Measurements from ENCODE around the gene SYNJ2. TPM values are rescaled to one million over a fixed set of nuclear protein-coding genes. Genes with fewer than 3 reads are reported as not detected.

SYNJ2 gene
- total and polyA plus RNA-seq, 3 donors from 2014 or later, result 5.8 to 17.7 (median 7.6) TPM

DNA sequence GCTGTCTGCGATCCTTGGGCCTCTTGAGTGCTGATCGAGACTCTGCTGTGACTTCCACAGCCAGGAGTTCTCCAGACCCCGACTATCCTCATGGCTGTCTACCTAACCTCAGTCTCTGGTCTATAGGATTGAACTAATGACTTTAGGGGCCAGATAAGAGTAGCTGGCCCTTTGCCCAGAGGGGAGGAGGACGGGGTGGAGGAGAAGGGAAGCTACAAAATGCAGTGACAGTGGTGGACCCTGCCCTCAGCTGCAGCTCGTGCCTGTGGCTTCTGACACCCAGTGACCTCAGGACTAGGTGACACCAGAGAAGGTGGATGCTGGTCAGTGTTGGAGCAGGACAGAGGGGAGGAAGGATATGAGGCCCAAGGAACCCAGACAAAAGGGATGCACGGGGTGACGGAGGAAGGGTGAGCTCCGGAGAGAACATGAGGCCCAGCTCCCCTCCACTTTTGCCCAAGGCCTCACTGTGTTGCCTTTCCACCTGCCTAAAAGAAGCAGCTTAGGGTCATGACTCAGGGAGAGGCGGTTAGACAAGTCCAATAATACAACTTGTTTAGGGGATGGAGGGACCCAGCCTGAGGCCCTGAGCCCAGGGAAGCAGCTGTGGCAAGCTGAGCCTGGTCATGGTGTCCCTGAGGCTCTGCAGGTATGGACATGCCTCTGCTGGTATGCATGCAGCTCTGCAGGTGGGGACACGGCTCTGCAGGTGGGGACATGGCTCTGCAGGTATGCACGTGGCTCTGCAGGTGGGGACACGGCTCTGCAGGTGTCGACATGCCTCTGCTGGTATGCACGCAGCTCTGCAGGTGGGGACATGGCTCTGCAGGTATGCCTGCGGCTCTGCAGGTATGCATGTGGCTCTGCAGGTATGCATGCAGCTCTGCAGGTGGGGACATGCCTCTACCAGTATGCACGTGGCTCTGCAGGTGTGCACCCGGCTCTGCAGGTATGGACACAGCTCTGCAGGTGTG, 67.7 kb downstream of the SYNJ2 start:
- no peaks in the 10 kb centered on the region for H3K27me3 ChIP-seq
- TF ChIP-seq POLR2A (IDR thresholded peaks at IDR 0.05), result no peak
- TF ChIP-seq, protein P1, sequence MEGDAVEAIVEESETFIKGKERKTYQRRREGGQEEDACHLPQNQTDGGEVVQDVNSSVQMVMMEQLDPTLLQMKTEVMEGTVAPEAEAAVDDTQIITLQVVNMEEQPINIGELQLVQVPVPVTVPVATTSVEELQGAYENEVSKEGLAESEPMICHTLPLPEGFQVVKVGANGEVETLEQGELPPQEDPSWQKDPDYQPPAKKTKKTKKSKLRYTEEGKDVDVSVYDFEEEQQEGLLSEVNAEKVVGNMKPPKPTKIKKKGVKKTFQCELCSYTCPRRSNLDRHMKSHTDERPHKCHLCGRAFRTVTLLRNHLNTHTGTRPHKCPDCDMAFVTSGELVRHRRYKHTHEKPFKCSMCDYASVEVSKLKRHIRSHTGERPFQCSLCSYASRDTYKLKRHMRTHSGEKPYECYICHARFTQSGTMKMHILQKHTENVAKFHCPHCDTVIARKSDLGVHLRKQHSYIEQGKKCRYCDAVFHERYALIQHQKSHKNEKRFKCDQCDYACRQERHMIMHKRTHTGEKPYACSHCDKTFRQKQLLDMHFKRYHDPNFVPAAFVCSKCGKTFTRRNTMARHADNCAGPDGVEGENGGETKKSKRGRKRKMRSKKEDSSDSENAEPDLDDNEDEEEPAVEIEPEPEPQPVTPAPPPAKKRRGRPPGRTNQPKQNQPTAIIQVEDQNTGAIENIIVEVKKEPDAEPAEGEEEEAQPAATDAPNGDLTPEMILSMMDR (IDR thresholded peaks at IDR 0.05), result no peak
- WGBS, 2 donors, result 88 to 92% methylated on average over 16 to 17 of the region's 17 CpGs
- no peaks in the 10 kb centered on the region for H3K4me1 ChIP-seq
- no peaks in the 10 kb centered on the region for H3K9me3 ChIP-seq
- no peak for DNase-seq
- no peak overlapping the region for H3K4me3 ChIP-seq
- H3K27ac ChIP-seq, result no peak overlapping the region
- no peaks in the 10 kb centered on the region for H3K36me3 ChIP-seq (ENCODE audit: low read depth, missing control alignments)
- intact Hi-C loops (cut with DNase I; ENCODE audit: low total_unique reads), result no loop called here

DNA sequence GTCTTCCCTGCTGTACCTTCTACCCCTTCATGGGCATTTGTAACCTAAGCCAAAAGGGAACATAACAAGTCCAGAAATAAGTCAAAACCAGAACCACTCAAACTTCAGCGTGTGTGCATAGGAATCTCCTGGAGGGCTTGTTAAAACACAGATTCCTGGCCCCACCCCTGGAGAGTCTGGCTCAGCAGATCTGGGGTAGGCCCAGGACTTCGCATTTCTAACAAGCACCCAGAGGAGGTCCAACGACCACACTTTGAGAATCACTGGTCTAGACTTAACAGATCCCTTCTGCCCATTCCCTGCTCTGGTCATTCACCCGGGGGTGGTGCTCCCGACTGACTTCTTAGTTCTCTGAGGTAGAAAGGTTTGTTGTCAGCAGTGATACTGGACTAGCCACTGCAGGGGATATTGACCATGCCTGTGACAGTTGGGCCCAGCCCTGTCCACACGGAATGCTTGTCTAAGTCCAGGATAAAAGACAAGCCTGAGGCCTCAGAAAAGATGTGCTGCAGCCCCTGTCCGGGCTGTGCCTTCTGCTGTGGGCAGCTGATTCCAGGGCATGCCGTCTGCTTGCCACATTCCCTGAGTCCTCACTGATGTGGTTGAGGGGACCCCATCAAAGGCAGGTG, 68.6 kb downstream of the SYNJ2 start:
- no peak overlapping the region for H3K27ac ChIP-seq
- no peaks in the 10 kb centered on the region for H3K36me3 ChIP-seq (ENCODE audit: low read depth, missing control alignments)
- no peaks in the 10 kb centered on the region for H3K27me3 ChIP-seq
- TF ChIP-seq, protein P1 (IDR thresholded peaks at IDR 0.05), result no peak
- TF ChIP-seq POLR2A (IDR thresholded peaks at IDR 0.05), result no peak
- intact Hi-C loops (cut with DNase I; ENCODE audit: low total_unique reads), result no loop called here
- WGBS, 2 donors, result 90 to 91% methylated on average over 8 of the region's 8 CpGs
- no peak for DNase-seq
- no peaks in the 10 kb centered on the region for H3K4me1 ChIP-seq
- no peak overlapping the region for H3K4me3 ChIP-seq
- H3K9me3 ChIP-seq, result no peaks in the 10 kb centered on the region

DNA sequence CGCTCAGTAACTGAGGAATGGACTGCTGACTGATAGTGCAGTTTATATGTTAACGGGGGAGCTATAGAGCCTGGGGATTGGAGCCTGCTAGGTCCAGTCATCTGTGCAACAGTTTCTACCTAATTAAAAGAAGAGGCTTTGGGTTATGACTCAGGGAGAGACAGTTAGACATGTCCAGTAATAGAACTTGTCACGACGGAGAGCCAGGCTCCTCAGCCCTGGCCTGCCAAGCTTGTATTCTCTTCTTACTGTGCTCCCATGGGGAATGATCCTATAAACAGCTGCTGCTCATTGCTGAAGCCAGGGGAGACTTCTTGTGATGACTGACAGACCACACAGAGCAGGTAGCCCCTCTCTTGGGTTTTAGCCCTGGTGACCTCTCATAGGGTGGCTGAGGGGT, 69.3 kb downstream of the SYNJ2 start:
- no peak for DNase-seq
- H3K27me3 ChIP-seq, result no peaks in the 10 kb centered on the region
- no peak overlapping the region for H3K4me3 ChIP-seq
- H3K9me3 ChIP-seq, result no peaks in the 10 kb centered on the region
- 88 to 91% methylated on average over 4 of the region's 4 CpGs for WGBS, 2 donors
- intact Hi-C loops (cut with DNase I; ENCODE audit: low total_unique reads), result no loop called here
- TF ChIP-seq, protein P1 (IDR thresholded peaks at IDR 0.05), result no peak
- no peak for TF ChIP-seq POLR2A (IDR thresholded peaks at IDR 0.05)
- H3K36me3 ChIP-seq (ENCODE audit: low read depth, missing control alignments), result no peaks in the 10 kb centered on the region
- no peak overlapping the region for H3K27ac ChIP-seq
- no peaks in the 10 kb centered on the region for H3K4me1 ChIP-seq

DNA sequence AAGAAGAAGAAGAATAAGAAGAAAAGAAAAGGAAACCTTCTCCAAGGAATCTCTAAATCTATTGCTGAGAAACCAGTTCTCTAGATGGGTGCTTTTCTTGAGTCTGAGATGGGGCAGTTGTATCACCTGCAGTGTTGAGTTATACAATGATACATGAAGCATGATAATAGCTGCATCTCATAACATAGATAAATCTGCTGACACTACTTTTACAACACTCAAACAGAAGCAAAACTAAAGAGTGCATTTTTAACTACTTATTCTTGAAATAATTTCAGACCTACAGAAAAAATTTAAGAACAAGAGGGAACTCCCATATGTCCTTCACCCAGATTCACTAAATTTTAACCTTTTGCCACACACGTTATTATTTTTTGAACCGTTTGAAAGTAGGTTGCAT, 70.3 kb downstream of the SYNJ2 start:
- 76 to 88% methylated on average over 2 of the region's 2 CpGs for WGBS, 2 donors
- no peaks in the 10 kb centered on the region for H3K27me3 ChIP-seq
- H3K4me3 ChIP-seq, result no peak overlapping the region
- TF ChIP-seq, protein P1 (IDR thresholded peaks at IDR 0.05), result no peak
- TF ChIP-seq POLR2A (IDR thresholded peaks at IDR 0.05), result no peak
- DNase-seq, result no peak
- no peaks in the 10 kb centered on the region for H3K9me3 ChIP-seq
- H3K4me1 ChIP-seq, result no peaks in the 10 kb centered on the region
- no peaks in the 10 kb centered on the region for H3K36me3 ChIP-seq (ENCODE audit: low read depth, missing control alignments)
- H3K27ac ChIP-seq, result no peak overlapping the region
- intact Hi-C loops (cut with DNase I; ENCODE audit: low total_unique reads), result no loop called here
